ENCODE measurements around the gene ATG9B.

DNA sequence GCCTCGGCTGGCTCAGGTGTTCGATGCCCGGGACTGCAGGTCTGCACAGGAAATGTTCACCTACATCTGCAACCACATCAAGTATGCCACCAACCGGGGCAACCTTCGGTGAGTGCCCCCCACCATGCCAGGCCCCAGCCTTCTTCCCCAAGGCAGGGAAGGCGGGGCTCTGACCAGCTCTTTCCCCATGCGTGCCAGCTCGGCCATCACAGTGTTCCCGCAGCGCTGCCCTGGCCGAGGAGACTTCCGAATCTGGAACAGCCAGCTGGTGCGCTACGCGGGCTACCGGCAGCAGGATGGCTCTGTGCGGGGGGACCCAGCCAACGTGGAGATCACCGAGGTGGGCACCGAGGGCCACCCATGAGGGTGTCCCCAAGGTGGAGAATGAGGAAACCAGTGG lies 26.0 kb downstream of the ATG9B start:
- TF ChIP-seq, protein P1, sequence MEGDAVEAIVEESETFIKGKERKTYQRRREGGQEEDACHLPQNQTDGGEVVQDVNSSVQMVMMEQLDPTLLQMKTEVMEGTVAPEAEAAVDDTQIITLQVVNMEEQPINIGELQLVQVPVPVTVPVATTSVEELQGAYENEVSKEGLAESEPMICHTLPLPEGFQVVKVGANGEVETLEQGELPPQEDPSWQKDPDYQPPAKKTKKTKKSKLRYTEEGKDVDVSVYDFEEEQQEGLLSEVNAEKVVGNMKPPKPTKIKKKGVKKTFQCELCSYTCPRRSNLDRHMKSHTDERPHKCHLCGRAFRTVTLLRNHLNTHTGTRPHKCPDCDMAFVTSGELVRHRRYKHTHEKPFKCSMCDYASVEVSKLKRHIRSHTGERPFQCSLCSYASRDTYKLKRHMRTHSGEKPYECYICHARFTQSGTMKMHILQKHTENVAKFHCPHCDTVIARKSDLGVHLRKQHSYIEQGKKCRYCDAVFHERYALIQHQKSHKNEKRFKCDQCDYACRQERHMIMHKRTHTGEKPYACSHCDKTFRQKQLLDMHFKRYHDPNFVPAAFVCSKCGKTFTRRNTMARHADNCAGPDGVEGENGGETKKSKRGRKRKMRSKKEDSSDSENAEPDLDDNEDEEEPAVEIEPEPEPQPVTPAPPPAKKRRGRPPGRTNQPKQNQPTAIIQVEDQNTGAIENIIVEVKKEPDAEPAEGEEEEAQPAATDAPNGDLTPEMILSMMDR (IDR thresholded peaks at IDR 0.05), result no peak
- no peak for TF ChIP-seq POLR2A (IDR thresholded peaks at IDR 0.05)
